Hematopoietic multipotent progenitor cell treated with erythropoietin and hydrocortisone succinate and interleukin-3 and kit ligand, for 4 days (in vitro differentiated cells): ENCODE measurements around the gene GHRL.

ENCODE experiments used
- DNase-seq: peaks from one replicate; pipeline ENCODE4 v3.0.0-alpha.2; 2015

The GHRL gene

DNA sequence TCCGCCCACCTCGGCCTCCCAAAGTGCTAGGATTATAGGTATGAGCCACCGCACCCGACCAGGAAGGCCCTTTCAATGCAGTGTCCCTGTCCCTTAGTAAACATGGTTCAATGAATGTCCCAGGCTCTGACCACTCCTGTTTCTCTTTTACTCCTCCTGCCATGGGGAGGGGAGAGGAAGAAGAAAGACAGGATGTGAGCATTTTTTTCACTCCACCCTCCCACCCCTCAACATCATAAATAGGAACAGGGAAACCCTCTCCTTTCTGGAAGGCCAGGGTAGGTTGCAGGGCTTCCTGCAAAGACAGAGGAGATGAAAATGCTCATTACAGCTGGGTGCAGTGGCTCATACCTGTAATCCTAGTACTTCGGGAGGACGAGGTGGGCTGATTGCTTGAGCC, 51.9 kb downstream of the GHRL start:
- no peak for DNase-seq

DNA sequence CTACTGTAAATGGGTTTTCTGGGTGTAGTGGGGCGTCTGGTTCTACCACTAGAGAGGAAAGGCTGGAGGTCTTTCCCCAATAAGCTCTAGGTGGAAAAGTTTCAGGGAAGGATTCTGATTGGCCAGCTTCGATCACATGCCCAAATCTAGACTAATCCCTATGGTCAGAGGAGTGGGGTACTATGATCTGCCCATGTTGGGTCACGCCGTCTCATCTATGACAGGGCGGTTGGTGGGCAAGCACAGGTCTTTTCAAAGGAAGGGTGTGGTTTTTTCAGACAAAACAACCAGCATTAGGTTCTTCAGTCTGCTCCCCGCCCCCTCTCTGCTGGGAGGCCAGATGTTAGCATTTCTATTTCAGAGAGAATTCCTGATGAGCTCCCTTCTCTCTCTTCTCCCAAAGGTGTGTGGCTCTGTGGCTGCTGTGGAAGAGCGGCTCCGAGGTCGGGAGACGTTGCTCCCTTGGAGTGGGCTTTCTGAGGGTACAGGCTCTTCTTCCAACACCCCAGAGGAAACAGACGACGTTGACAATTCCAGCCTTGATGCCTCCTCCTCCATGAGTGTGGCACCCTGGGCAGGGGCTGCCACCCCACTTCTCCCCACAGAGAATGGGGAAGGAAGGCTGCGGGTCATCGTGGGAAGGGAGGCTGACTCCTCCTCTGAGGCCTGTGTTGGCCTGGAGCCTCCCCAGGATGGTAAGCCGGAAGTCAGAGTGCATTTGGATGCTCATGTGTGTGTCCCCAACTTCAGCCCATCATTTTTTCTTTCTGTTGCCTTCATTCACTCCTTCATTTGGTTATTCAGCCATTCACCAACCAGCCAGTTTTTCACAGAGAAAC, 54.2 kb downstream of the GHRL start:
- DNase-seq, result peak; percentile 67
